Endothelial cell of umbilical vein (primary cell): ENCODE measurements around the gene TFF3. TPM values are rescaled to one million over a fixed set of nuclear protein-coding genes. Genes with fewer than 3 reads are reported as not detected.

Experiments used
- BruUV-seq: library from RNA; stranded (reverse); fragments of 400-500 nt; replicated peaks from 2 replicates; lab custom pipeline; 2021; lab: Mats Ljungman, UMichigan
- CTCF ChIA-PET: fragments of 300-600, 350-600 bp; sonication (Branson Sonifier 250); formaldehyde crosslinking; loops from one replicate; lab custom pipeline; 2021; ENCODE audit warnings: antibody characterized with exemption, inconsistent platforms; lab: Charles Lee
- POLR2A ChIA-PET: fragments of 300-600, 350-600 bp; sonication (Branson Sonifier 250); formaldehyde crosslinking; loops from one replicate; lab custom pipeline; 2021; ENCODE audit warnings: antibody characterized with exemption, inconsistent platforms; lab: Charles Lee
- DNase-seq: peaks from one replicate; pipeline ENCODE4 v3.0.0-alpha.2; 2011; ENCODE audit warnings: low read depth, low spot score
- FAIRE-seq: peaks from 2 replicates; lab custom pipeline; 2011; peaks lifted over from hg19 to GRCh38; lab: Jason Lieb, UNC
- H2AFZ ChIP-seq: 2 replicates; pipeline ENCODE4 v1.6.0; 2012; ENCODE audit warnings: low read depth, low read length, control low read depth, inconsistent platforms
- H3K27ac ChIP-seq: 2 replicates; pipeline ENCODE4 v1.5.1; 2011; ENCODE audit warnings: low read depth, mild to moderate bottlenecking, control low read depth, low read length, moderate library complexity; ENCODE audit not compliant: insufficient read depth
- H3K27me3 ChIP-seq, 2 experiments: 2 replicates each; pipeline versions ENCODE4 v1.6.0 to v1.6.1; 2011; ENCODE audit warnings: low read length in 2 of 2, mixed read lengths in 1 of 2; ENCODE audit not compliant: control insufficient read depth in 2 of 2, insufficient read depth in 2 of 2
- H3K36me3 ChIP-seq, 2 experiments: 2 replicates in 1 of 2; 3 replicates in 1 of 2; pipeline ENCODE4 v1.5.1; 2011; ENCODE audit warnings: low read length in 2 of 2, mild to moderate bottlenecking in 1 of 2, moderate library complexity in 1 of 2; ENCODE audit not compliant: control insufficient read depth in 2 of 2, insufficient read depth in 2 of 2; ENCODE audit errors: extremely low read depth in 1 of 2
- H3K4me1 ChIP-seq: 3 replicates; pipeline ENCODE4 v1.5.1; 2011; ENCODE audit warnings: mild to moderate bottlenecking, low read length; ENCODE audit not compliant: control insufficient read depth, insufficient read depth; ENCODE audit errors: extremely low read depth
- H3K4me2 ChIP-seq: 2 replicates; pipeline ENCODE4 v1.6.1; 2011; ENCODE audit warnings: low read length, control low read depth, mixed read lengths; ENCODE audit not compliant: insufficient read depth
- H3K4me3 ChIP-seq, 3 experiments: fragments of 200-600 bp in 1 of 3; sonication (generic), shearing (Covaris generic) in 1 of 3; replicated peaks in 1 of 3; 2 replicates each; pipeline ENCODE4 v1.5.1; 2011 to 2016; ENCODE audit warnings: control low read depth in 3 of 3, low read length in 3 of 3, mild to moderate bottlenecking in 2 of 3, inconsistent platforms in 1 of 3, low read depth in 1 of 3, moderate library complexity in 1 of 3; ENCODE audit not compliant: insufficient read depth in 1 of 3
- H3K79me2 ChIP-seq: 2 replicates; pipeline ENCODE4 v1.6.0; 2012; ENCODE audit warnings: low read length, inconsistent platforms; ENCODE audit not compliant: control insufficient read depth, insufficient read depth
- H3K9ac ChIP-seq: replicated peaks from 2 replicates; pipeline ENCODE3; 2011; ENCODE audit warnings: low read length, control low read depth; ENCODE audit not compliant: insufficient read depth; ENCODE audit errors: extremely low read depth
- H3K9me1 ChIP-seq: replicated peaks from 3 replicates; pipeline ENCODE4 v1.6.0; 2011; ENCODE audit warnings: mild to moderate bottlenecking, low read length; ENCODE audit not compliant: control insufficient read depth, insufficient read depth; ENCODE audit errors: extremely low read depth
- H3K9me3 ChIP-seq: replicated peaks from 2 replicates; pipeline ENCODE4 v1.5.1; 2012; ENCODE audit warnings: low read length, inconsistent platforms; ENCODE audit not compliant: control insufficient read depth, insufficient read depth
- H4K20me1 ChIP-seq: replicated peaks from 2 replicates; pipeline ENCODE3; 2011; ENCODE audit warnings: mild to moderate bottlenecking, low read length; ENCODE audit not compliant: control insufficient read depth, insufficient read depth; ENCODE audit errors: extremely low read depth
- EZH2 ChIP-seq: IDR thresholded peaks from 2 replicates; pipeline ENCODE4 v1.6.1; 2012; ENCODE audit warnings: borderline replicate concordance, low read depth, mild to moderate bottlenecking, moderate library complexity, low read length, inconsistent platforms; ENCODE audit not compliant: severe bottlenecking
- FOS ChIP-seq: IDR thresholded peaks from 2 replicates; pipeline ENCODE4 v1.6.1; 2011; ENCODE audit warnings: mild to moderate bottlenecking, low read length, moderate library complexity, borderline replicate concordance; ENCODE audit not compliant: insufficient read depth
- GATA2 ChIP-seq: IDR thresholded peaks from 2 replicates; pipeline ENCODE4 v1.7.0; 2011; ENCODE audit warnings: low read depth, mild to moderate bottlenecking, moderate library complexity, mixed read lengths, low read length; ENCODE audit not compliant: insufficient read length, insufficient read depth
- JUN ChIP-seq: IDR thresholded peaks from 2 replicates; pipeline ENCODE4 v1.6.1; 2011; ENCODE audit warnings: borderline replicate concordance, low read depth; ENCODE audit not compliant: insufficient read length, insufficient read depth
- MYC ChIP-seq: IDR thresholded peaks from one replicate; pipeline ENCODE4 v1.6.1; 2011; ENCODE audit warnings: mild to moderate bottlenecking, low read depth, low read length
- POLR2A ChIP-seq: IDR thresholded peaks from 2 replicates; pipeline ENCODE4 v1.6.1; 2012; ENCODE audit warnings: low read depth, mild to moderate bottlenecking, control low read depth, low read length
- POLR2AphosphoS5 ChIP-seq: IDR thresholded peaks from 2 replicates; pipeline ENCODE4 v1.6.1; 2012; ENCODE audit warnings: low read depth, mild to moderate bottlenecking, control low read depth, low read length, moderate library complexity; ENCODE audit not compliant: insufficient read depth
- dilution Hi-C: fragments of 300-500 bp; cut with MboI; formaldehyde crosslinking; loops from one replicate; pipeline ENCODE4 v1.15.0; 2019; ENCODE audit warnings: low sequenced_read_pairs; ENCODE audit not compliant: extremely low pct_ligation_motif_present
- intact Hi-C: fragments of 100-400 bp; cut with micrococcal nuclease; formaldehyde crosslinking; loops from one replicate; pipeline ENCODE4 v1.10.0; 2022
- polyA plus RNA-seq, 4 experiments: library from polyadenylated mRNA; depleted of rRNA in 3 of 4; stranded (reverse) in 3 of 4; unstranded in 1 of 4; fragments of >200 nt; gene quantifications; 2 replicates each; pipeline versions ENCODE4 v1.2.1 to v1.2.3, GENCODE V29; 2011 to 2012; ENCODE audit warnings: missing spikeins in 1 of 4
- total RNA-seq: library from RNA; stranded (reverse); gene quantifications from 2 replicates; pipeline ENCODE4 v1.2.3, GENCODE V29; 2021
- TF ChIP-seq, protein P1 (sequence below), 2 donors: IDR thresholded peaks; 1 replicate in 1 of 2; 2 replicates in 1 of 2; pipeline ENCODE4 v1.5.1; 2011; ENCODE audit warnings: low read length in 2 of 2, mild to moderate bottlenecking in 2 of 2, moderate library complexity in 2 of 2, control low read depth in 1 of 2, inconsistent platforms in 1 of 2, low read depth in 1 of 2; ENCODE audit not compliant: insufficient read depth in 1 of 2; ENCODE audit errors: extremely low read depth in 1 of 2
- TF ChIP-seq, protein P2 (sequence below): IDR thresholded peaks from 2 replicates; pipeline ENCODE4 v1.6.1; 2011; ENCODE audit not compliant: insufficient read depth, insufficient read length

TFF3 gene
- total and polyA plus RNA-seq, 2 donors (not counting 3 experiments of a cell fraction or from before 2014, with no cell fraction given) = 0.93 to 1.8 TPM

DNA sequence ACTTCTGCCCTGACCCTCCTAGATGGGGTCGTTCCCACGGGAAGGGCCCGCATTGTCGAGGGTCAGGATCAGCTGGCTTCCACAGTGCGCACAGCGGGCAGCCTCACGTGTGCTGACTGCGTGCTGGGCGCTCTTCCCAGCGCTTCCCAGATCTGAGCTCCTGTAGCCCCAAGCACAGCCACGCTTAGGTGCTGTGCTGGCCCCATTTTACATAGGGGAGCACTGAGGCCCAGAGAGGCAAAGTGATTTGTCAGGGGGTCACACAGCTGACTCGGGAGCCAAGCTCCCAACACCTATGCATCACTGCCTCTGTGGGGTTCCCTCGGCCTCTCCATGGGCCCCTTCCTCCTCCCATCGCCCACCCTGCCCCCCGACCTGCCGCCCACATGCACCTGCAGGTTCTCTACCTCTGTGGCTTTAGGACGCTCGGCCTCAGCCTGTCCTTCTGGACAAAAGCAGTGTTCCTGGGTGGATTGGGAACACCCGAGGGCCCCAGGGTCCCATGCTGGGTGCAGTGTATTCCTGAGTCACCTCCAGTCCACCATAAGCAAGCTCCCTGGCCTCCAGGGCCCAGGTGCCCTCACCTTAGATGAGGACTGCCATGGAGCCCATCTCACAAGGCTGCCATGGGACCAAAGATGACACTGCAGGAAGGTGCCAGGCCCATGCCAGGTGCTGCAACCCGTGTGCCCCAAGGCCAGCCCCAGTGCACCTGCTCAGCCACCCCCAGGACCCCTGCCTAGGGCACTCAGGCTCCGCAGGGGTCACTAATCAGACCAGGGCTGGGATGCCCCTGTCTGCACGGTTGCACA is 23.3 kb downstream of the TFF3 start:
- Histone ChIP-seq H3K4me3 (no peak overlapping the region), H4K20me1 (no peaks in the 10 kb centered on the region), H3K27me3 (no peaks in the 10 kb centered on the region), H2AFZ (no peak overlapping the region), H3K27ac (no peak overlapping the region), H3K9me1 (no peaks in the 10 kb centered on the region), H3K9me3 (no peaks in the 10 kb centered on the region), H3K9ac (no peak overlapping the region), H3K4me1 (no peaks in the 10 kb centered on the region), H3K36me3 (no peaks in the 10 kb centered on the region), H3K4me2 (no peak overlapping the region), H3K79me2 (no peaks in the 10 kb centered on the region)
- DNase-seq (no peak), FAIRE-seq (no peak)
- TF ChIP-seq MYC (no peak), POLR2AphosphoS5 (no peak), FOS (no peak)
- intact Hi-C loops = no loop called here
- dilution Hi-C loops = no loop called here
- POLR2A ChIA-PET = no interaction called here
- no TSS peak for BruUV-seq
- CTCF ChIA-PET = interaction anchor here (0.9 to 2.6 kb wide), 2 partner anchors 18 to 33 kb away, joined by 5 to 14 read pairs; no protein-coding TSS in a partner anchor

DNA sequence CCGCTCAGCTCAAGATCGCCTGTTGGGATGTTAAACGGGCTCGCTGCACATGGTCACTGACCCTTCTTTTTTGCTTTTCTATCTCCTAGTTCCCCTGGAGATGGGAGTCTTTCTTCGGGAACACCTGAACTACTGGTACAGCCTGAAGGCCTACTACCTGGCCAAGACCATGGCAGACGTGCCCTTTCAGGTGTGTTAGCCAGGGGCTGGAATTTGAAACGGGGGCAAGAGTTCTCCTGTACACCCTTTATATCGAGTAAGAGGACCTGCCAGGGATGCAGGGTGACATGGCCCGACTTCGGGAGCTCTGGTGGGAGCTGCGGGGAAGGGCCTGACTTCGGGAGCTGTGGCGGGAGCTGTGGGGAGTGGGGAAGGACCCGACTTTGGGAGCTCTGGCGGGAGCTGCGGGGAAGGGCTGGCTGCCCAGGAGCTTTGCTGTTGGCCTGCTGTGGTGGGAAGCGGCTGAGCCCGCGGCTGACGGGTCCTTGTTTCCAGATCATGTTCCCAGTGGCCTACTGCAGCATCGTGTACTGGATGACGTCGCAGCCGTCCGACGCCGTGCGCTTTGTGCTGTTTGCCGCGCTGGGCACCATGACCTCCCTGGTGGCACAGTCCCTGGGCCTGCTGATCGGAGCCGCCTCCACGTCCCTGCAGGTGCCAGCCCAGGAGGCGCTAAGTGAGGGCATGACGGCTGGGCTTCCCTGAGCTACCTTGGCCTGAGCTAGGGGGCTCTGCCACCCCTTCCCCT is 24.0 kb downstream of the TFF3 start:
- H3K4me2 ChIP-seq = no peak overlapping the region
- no peak overlapping the region for H3K27ac ChIP-seq
- CTCF ChIA-PET = interaction anchor here (0.9 to 2.6 kb wide), 4 partner anchors 19 to 33 kb away, joined by 3 to 14 read pairs (median 4); no protein-coding TSS in a partner anchor
- H2AFZ ChIP-seq = no peak overlapping the region
- no peaks in the 10 kb centered on the region for H3K79me2 ChIP-seq
- H3K9me1 ChIP-seq = no peaks in the 10 kb centered on the region
- no peak overlapping the region for H3K9ac ChIP-seq
- dilution Hi-C loops = no loop called here
- intact Hi-C loops = no loop called here
- no peak for DNase-seq
- H3K36me3 ChIP-seq = no peaks in the 10 kb centered on the region
- no peaks in the 10 kb centered on the region for H3K27me3 ChIP-seq
- no peak overlapping the region for H3K4me3 ChIP-seq
- no TSS peak for BruUV-seq
- no peaks in the 10 kb centered on the region for H3K9me3 ChIP-seq
- H4K20me1 ChIP-seq = no peaks in the 10 kb centered on the region
- POLR2A ChIA-PET = no interaction called here
- no peak for FAIRE-seq
- H3K4me1 ChIP-seq = no peaks in the 10 kb centered on the region
- TF ChIP-seq POLR2A = no peak
- TF ChIP-seq MYC = no peak
- TF ChIP-seq POLR2AphosphoS5 = no peak
- no peak for TF ChIP-seq EZH2
- TF ChIP-seq, protein P1, sequence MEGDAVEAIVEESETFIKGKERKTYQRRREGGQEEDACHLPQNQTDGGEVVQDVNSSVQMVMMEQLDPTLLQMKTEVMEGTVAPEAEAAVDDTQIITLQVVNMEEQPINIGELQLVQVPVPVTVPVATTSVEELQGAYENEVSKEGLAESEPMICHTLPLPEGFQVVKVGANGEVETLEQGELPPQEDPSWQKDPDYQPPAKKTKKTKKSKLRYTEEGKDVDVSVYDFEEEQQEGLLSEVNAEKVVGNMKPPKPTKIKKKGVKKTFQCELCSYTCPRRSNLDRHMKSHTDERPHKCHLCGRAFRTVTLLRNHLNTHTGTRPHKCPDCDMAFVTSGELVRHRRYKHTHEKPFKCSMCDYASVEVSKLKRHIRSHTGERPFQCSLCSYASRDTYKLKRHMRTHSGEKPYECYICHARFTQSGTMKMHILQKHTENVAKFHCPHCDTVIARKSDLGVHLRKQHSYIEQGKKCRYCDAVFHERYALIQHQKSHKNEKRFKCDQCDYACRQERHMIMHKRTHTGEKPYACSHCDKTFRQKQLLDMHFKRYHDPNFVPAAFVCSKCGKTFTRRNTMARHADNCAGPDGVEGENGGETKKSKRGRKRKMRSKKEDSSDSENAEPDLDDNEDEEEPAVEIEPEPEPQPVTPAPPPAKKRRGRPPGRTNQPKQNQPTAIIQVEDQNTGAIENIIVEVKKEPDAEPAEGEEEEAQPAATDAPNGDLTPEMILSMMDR (IDR thresholded peaks at IDR 0.05; ENCODE audit: extremely low read depth in 1 of 2, insufficient read depth in 1 of 2, low read depth in 1 of 2, low read length in 2 of 2) = no peak
- no peak for TF ChIP-seq GATA2
- TF ChIP-seq, protein P2, sequence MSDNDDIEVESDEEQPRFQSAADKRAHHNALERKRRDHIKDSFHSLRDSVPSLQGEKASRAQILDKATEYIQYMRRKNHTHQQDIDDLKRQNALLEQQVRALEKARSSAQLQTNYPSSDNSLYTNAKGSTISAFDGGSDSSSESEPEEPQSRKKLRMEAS = no peak
- TF ChIP-seq FOS = no peak
- no peak for TF ChIP-seq JUN
